Heart left ventricle (tissue), 16 donors: ENCODE measurements around the gene GOLGA3. TPM values are rescaled to one million over a fixed set of nuclear protein-coding genes. Genes with fewer than 3 reads are reported as not detected.
"Not testable (repeated sequence)": the region's sequence is repeated elsewhere in the genome, so short reads cannot be mapped to it uniquely, and the experiment has no call there.

Experiments
- ATAC-seq, 4 donors: fragments of 200-7000 bp; cut with Tn5 transposase; one replicate each; pipeline ENCODE4 v1.9.1; 2020 to 2022; ENCODE audit warnings: moderate library complexity in 4 of 4, mild to moderate bottlenecking in 3 of 4, moderate number of reproducible peaks in 1 of 4
- DNase-seq, 5 donors: peaks; one replicate each; pipeline ENCODE4 v3.0.0-alpha.2; 2020
- H3K27ac ChIP-seq, 12 donors: fragments of 200-600 bp; sonication (generic) in 4 of 12; one replicate each; pipeline versions ENCODE4 v1.5.0 to v1.8.0; 2016 to 2022; ENCODE audit warnings: mild to moderate bottlenecking in 2 of 12
- H3K27me3 ChIP-seq, 9 donors: fragments of 200-600 bp; sonication (generic) in 2 of 9; one replicate each; pipeline versions ENCODE4 v1.5.1 to v1.8.0; 2016 to 2022; ENCODE audit warnings: mild to moderate bottlenecking in 3 of 9
- H3K36me3 ChIP-seq, 9 donors: fragments of 200-600 bp; sonication (generic) in 2 of 9; one replicate each; pipeline versions ENCODE4 v1.5.0 to v1.8.0; 2018 to 2022; ENCODE audit warnings: mild to moderate bottlenecking in 2 of 9
- H3K4me1 ChIP-seq, 12 donors: fragments of 200-600 bp; sonication (generic) in 4 of 12; one replicate each; pipeline versions ENCODE4 v1.5.0 to v1.8.0; 2016 to 2022; ENCODE audit warnings: mild to moderate bottlenecking in 3 of 12
- H3K4me3 ChIP-seq, 12 donors: fragments of 200-600 bp; sonication (generic) in 4 of 12; one replicate each; pipeline versions ENCODE4 v1.5.0 to v1.8.0; 2017 to 2022; ENCODE audit warnings: mild to moderate bottlenecking in 9 of 12, moderate library complexity in 4 of 12
- H3K9me3 ChIP-seq, 12 donors: fragments of 200-600 bp; sonication (generic) in 4 of 12; one replicate each; pipeline versions ENCODE4 v1.5.0 to v1.8.0; 2016 to 2022; ENCODE audit warnings: mild to moderate bottlenecking in 1 of 12
- CTCF ChIP-seq, 12 donors: fragments of 200-600 bp; sonication (generic) in 4 of 12; IDR thresholded peaks; one replicate each; pipeline versions ENCODE4 v1.5.0 to v1.8.0; 2018 to 2022; ENCODE audit warnings: antibody characterized with exemption in 12 of 12, mild to moderate bottlenecking in 5 of 12
- POLR2A ChIP-seq, 2 donors: fragments of 450-650 bp; IDR thresholded peaks; one replicate each; pipeline ENCODE4 v1.6.1; 2017; ENCODE audit warnings: antibody characterized with exemption in 2 of 2, mild to moderate bottlenecking in 2 of 2, moderate library complexity in 2 of 2
- WGBS, 4 donors: extraction: QIAGEN DNeasy Blood & Tissue Kit in 2 of 4; methylation state at CpG; one replicate each; pipeline versions ENCODE4 v1.1.5 to v1.1.7; 2013 to 2018; 5-methylcytosine and 5-hydroxymethylcytosine counted together
- intact Hi-C, 10 donors: fragments of 100-400 bp; cut with DNase I; formaldehyde crosslinking; loops; one replicate each; pipeline versions ENCODE4 v1.11.1 to v1.14.2; 2022
- polyA plus RNA-seq, 2 donors: library from polyadenylated mRNA; stranded (reverse); fragments of 200-250 nt; gene quantifications; one replicate each; pipeline ENCODE4 v1.2.3, GENCODE V29; 2013
- total RNA-seq, 9 donors: library from RNA; depleted of rRNA in 2 of 9; stranded (reverse); fragments of >200 nt in 2 of 9; fragmentation: NEBNext Ultra II Directional in 3 of 9; extraction: Animal tissue kit (Norgen Biotek cat#: 25700) in 3 of 9; gene quantifications; one replicate each; pipeline versions ENCODE4 v1.1.0 to v1.2.4, GENCODE V29; 2016 to 2023
- donor health status: ischemic (EF 13 %, LVEDD 7.1; RV severe dilation, severe dysfunction).
- donor health status: healthy with polysubstance abuse.
- donor health status: DM: no; HTN: yes; CAD: no.
- donor health status: DM: no; HTN: no; CAD: no.
- donor health status: ischemic (EF 25% LVEDD 6.9; RV normal size, moderate dysfunction).
- donor health status: ischemic (EF 25% LVEDD 5.7; RV mildly dilated, moderate dysfunction).
- donor health status: healthy.
- donor health status: DM: yes; HTN: yes; CAD: no.
- donor health status: ischemic (EF 35%, LVEDD 5.7; RV mildly dilated, moderate dysfunction).
- donor health status: nonischemic (EF 11% LVEDD 7.7; RV severe dilation, severe dysfunction).
- donor health status: DM: yes; HTN: yes; CAD: no.
- donor health status: PGD.
- donor health status: ischemic (EF 29% LVEDD 5.4; RV normal size, mild dysfunction).
- donor health status: nonischemic (EF 23%, LVEDD 6.1; RV moderate dilation, normal function).

The GOLGA3 gene
- total and polyA plus RNA-seq, 11 donors, result 12.0 to 46.2 (median 34.3) TPM

DNA sequence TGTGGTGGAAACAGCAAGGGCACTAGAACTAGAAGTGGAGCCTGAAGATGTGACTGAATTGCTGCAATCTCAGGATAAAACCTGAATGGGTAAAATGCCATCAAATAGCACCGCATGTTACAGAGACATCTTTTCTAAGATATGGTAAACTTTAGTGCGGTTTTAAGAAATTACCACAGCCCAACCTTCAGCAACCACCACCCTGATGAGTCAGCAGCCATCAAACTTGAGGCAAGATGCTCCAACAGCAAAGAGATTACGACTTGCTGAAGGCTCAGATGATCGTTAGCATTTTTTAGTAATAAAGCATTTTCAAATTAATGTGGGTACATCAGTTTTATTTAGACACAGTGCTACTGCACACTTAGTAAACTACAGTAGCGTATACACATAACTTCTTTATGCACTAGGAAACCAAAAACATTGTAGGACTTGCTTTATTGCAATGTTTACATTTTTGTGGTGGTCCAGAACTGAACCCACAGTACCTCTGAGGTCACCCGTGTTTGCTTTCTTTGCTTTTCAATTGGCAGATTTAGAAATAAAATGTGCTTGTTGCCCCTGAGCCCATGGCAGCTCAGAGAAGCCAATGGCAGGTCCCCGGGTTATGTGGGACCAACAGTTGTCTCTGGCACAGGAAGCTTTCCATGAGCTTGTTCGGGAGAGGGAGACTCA, 15.9 kb downstream of the GOLGA3 start:
- ATAC-seq (no peak), DNase-seq (no peak)
- WGBS, 4 donors, result 93 to 95% (median 94%) methylated on average over 8 of the region's 8 CpGs
- Histone ChIP-seq H3K4me3 (no peak overlapping the region), H3K4me1 (no peaks in the 10 kb centered on the region), H3K9me3 (no peaks in the 10 kb centered on the region), H3K27me3 (no peaks in the 10 kb centered on the region), H3K36me3 (peaks cover 0 to 87% (median 80%) of the 10 kb centered on the region in 9 donors), H3K27ac (no peak overlapping the region)
- TF ChIP-seq POLR2A (IDR thresholded peaks at IDR 0.05), result no peak
- TF ChIP-seq CTCF (IDR thresholded peaks at IDR 0.05), result no peak
- intact Hi-C loops, result no loop called here

DNA sequence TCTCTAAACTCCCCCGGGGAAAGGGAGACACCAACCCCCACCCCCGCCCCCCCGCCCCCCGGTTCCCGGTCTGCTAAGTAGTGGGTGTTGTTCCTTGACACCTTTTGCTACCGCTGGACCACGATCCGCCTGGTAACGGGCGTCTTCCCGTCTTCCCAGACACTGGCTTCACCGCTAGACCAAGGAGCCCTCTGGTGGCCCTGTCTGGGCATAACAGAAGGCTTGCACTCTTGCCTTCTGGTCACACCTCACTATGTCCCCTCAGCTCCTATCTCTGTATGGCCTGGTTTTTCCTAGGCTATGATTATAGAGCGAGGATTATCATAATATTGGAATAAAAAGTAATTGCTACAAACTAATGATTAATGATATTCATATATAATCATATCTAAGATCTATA, 19.3 kb downstream of the GOLGA3 start:
- intact Hi-C loops, H3K27me3 ChIP-seq, DNase-seq, H3K4me1 ChIP-seq, H3K4me3 ChIP-seq, H3K27ac ChIP-seq, ATAC-seq, H3K9me3 ChIP-seq: not testable (repeated sequence)
- peaks cover 0 to 90% (median 81%) of the 10 kb centered on the region in 9 donors for H3K36me3 ChIP-seq
- WGBS, 4 donors, result 64 to 70% (median 66%) methylated on average over 11 to 13 of the region's 13 CpGs
- TF ChIP-seq CTCF (IDR thresholded peaks at IDR 0.05), result peak in 9 of 12 donors; percentile 13 to 45 (median 31)

- intact Hi-C loops, result no loop called here
- ATAC-seq, result no peak
- 78 to 86% (median 81%) methylated on average over 18 to 25 of the region's 25 CpGs for WGBS, 4 donors
Observed at GRCh38 chr12:132807295-132808092, 21.2 kb downstream of the GOLGA3 start.

More at GRCh38 chr12:132807295-132808092, 21.2 kb downstream of the GOLGA3 start:
- peaks cover 0 to 9% (median 0%) of the 10 kb centered on the region in 12 donors for H3K4me1 ChIP-seq
- H3K27ac ChIP-seq, result no peak overlapping the region
- TF ChIP-seq CTCF (IDR thresholded peaks at IDR 0.05) (no peak), POLR2A (IDR thresholded peaks at IDR 0.05) (no peak)
- H3K4me3 ChIP-seq, result no peak overlapping the region
- H3K9me3 ChIP-seq, result no peaks in the 10 kb centered on the region
- H3K27me3 ChIP-seq, result no peaks in the 10 kb centered on the region
- H3K36me3 ChIP-seq, result peaks cover 0 to 90% (median 79%) of the 10 kb centered on the region in 9 donors
- no peak for DNase-seq
